K562 (cell line): ENCODE data around the gene GNA15. TPM values are rescaled to one million over a fixed set of nuclear protein-coding genes. Genes with fewer than 3 reads are reported as not detected.

ENCODE experiments used
- ATAC-seq: fragments of 200-7000 bp; cut with Tn5 transposase; 3 replicates; pipeline ENCODE4 v1.9.1; 2020; ENCODE audit warnings: moderate library complexity
- BruUV-seq: library from RNA; stranded (reverse); fragments of 400-500 nt; replicated peaks from 2 replicates; lab custom pipeline; 2021; lab: Mats Ljungman, UMichigan
- CTCF ChIA-PET: fragments of 300-600 bp; formaldehyde crosslinking; extraction: SDS; loops from one replicate; lab custom pipeline; 2021; ENCODE audit warnings: low intra/inter-chr PET ratio; lab: Yijun Ruan, JAX
- POLR2A ChIA-PET: fragments of 300-600, 350-650 bp; sonication (Branson Sonifier 250); formaldehyde crosslinking; extraction: SDS; loops from one replicate; lab custom pipeline; 2021; ENCODE audit warnings: antibody characterized with exemption, inconsistent platforms; lab: Yijun Ruan, JAX
- DNase-seq, 4 experiments: peaks; one replicate each; pipeline versions ENCODE4 v3.0.0 to v3.0.0-alpha.2; 2011 to 2018; ENCODE audit warnings: low spot score in 3 of 4, mixed read lengths in 3 of 4; ENCODE audit errors: extremely low read depth in 1 of 4
- FAIRE-seq: peaks from 2 replicates; lab custom pipeline; 2011; peaks lifted over from hg19 to GRCh38; lab: Jason Lieb, UNC
- H2AFZ ChIP-seq: 2 replicates; pipeline ENCODE4 v1.6.0; 2011; ENCODE audit warnings: low read depth, low read length, control low read depth, inconsistent platforms
- H3K27ac ChIP-seq: fragments of 200-600 bp; 3 replicates; pipeline ENCODE4 v1.8.0; 2011; ENCODE audit warnings: low read depth, mild to moderate bottlenecking, control low read depth, inconsistent platforms, low read length, moderate library complexity, mixed read lengths; ENCODE audit errors: extremely low read depth
- H3K27me3 ChIP-seq, 2 experiments: fragments of 300-600 bp in 1 of 2; 2 replicates in 1 of 2; 3 replicates in 1 of 2; pipeline versions ENCODE4 v1.6.0 to v1.8.0; 2011; ENCODE audit warnings: inconsistent platforms in 2 of 2, low read length in 2 of 2, mild to moderate bottlenecking in 1 of 2, mixed read lengths in 1 of 2, moderate library complexity in 1 of 2; ENCODE audit not compliant: control insufficient read depth in 2 of 2, insufficient read depth in 2 of 2
- H3K36me3 ChIP-seq: fragments of 300-600 bp; 3 replicates; pipeline ENCODE4 v1.8.0; 2011; ENCODE audit warnings: mild to moderate bottlenecking, low read length, inconsistent platforms; ENCODE audit not compliant: control insufficient read depth, insufficient read depth
- H3K4me1 ChIP-seq, 2 experiments: fragments of 200-600 bp in 1 of 2; replicated peaks in 1 of 2; 2 replicates in 1 of 2; 3 replicates in 1 of 2; pipeline versions ENCODE4 v1.5.1 to v1.8.0; 2011; ENCODE audit warnings: inconsistent platforms in 2 of 2, low read length in 2 of 2, mild to moderate bottlenecking in 1 of 2, mixed read lengths in 1 of 2, moderate library complexity in 1 of 2; ENCODE audit not compliant: control insufficient read depth in 2 of 2, insufficient read depth in 2 of 2
- H3K4me2 ChIP-seq: 2 replicates; pipeline ENCODE4 v1.6.1; 2011; ENCODE audit warnings: low read length, control low read depth, inconsistent platforms, mixed read lengths; ENCODE audit not compliant: insufficient read depth
- H3K4me3 ChIP-seq: fragments of 200-600 bp; sonication (generic), shearing (Covaris generic); 2 replicates; pipeline ENCODE4 v1.5.1; 2016; ENCODE audit warnings: control low read depth, inconsistent platforms
- H3K79me2 ChIP-seq: fragments of 200-600 bp; 3 replicates; pipeline ENCODE4 v1.8.0; 2011; ENCODE audit warnings: low read length, inconsistent platforms; ENCODE audit not compliant: control insufficient read depth, insufficient read depth
- H3K9ac ChIP-seq, 2 experiments: 2 replicates each; pipeline versions ENCODE4 v1.6.0 to v1.6.1; 2011; ENCODE audit warnings: low read depth in 2 of 2, low read length in 2 of 2, control low read depth in 1 of 2, inconsistent platforms in 1 of 2, mild to moderate bottlenecking in 1 of 2, mixed read lengths in 1 of 2; ENCODE audit not compliant: insufficient read depth in 1 of 2
- H3K9me1 ChIP-seq: one replicate; pipeline ENCODE4 v1.6.0; 2011; ENCODE audit warnings: inconsistent platforms, mild to moderate bottlenecking, low read length, moderate library complexity; ENCODE audit not compliant: control insufficient read depth, insufficient read depth
- H3K9me3 ChIP-seq: replicated peaks from 2 replicates; pipeline ENCODE4 v1.5.1; 2011; ENCODE audit warnings: low read depth, low read length, inconsistent platforms; ENCODE audit not compliant: control insufficient read depth, insufficient read depth
- H4K20me1 ChIP-seq: replicated peaks from 2 replicates; pipeline ENCODE4 v1.6.1; 2011; ENCODE audit warnings: low read length, inconsistent platforms, mixed read lengths; ENCODE audit not compliant: control insufficient read depth, insufficient read depth
- CLOCK ChIP-seq: fragments of 250-450 bp; sonication (Bioruptor Pico); IDR thresholded peaks from 2 replicates; pipeline ENCODE4 v1.4.0; 2020; ENCODE audit warnings: mild to moderate bottlenecking, moderate library complexity, borderline replicate concordance
- EZH2 ChIP-seq: IDR thresholded peaks from 2 replicates; pipeline ENCODE4 v1.6.1; 2012; ENCODE audit warnings: low read depth, mild to moderate bottlenecking, inconsistent platforms, low read length, borderline replicate concordance
- POLR2G ChIP-seq: fragments of 200-400 bp; formaldehyde crosslinking; IDR thresholded peaks from 2 replicates; pipeline ENCODE4 v1.6.1; 2017; ENCODE audit warnings: low read depth, mild to moderate bottlenecking, antibody characterized with exemption, low read length, moderate library complexity
- ZMIZ1 ChIP-seq, 2 experiments: fragments of 150-350 bp in 1 of 2; IDR thresholded peaks; 2 replicates each; pipeline ENCODE4 v1.6.1; 2012 to 2016; ENCODE audit warnings: low read depth in 2 of 2, low read length in 2 of 2, mild to moderate bottlenecking in 1 of 2, moderate library complexity in 1 of 2
- WGBS: fragments of 100-300 bp; shearing (Covaris generic); methylation state at CpG from one replicate; pipeline ENCODE4 v1.1.6; 2016; ENCODE audit warnings: low coverage, mixed read lengths; ENCODE audit not compliant: insufficient coverage; ENCODE audit errors: missing lambda C conversion rate; 5-methylcytosine and 5-hydroxymethylcytosine counted together
- in situ Hi-C: fragments of 300-500 bp; cut with MboI; formaldehyde crosslinking; loops from 4 replicates; pipeline ENCODE4 v1.15.0; 2018; ENCODE audit warnings: inconsistent platforms, mixed read lengths
- intact Hi-C: fragments of 100-400 bp; cut with micrococcal nuclease; formaldehyde crosslinking; loops from 2 replicates; pipeline ENCODE4 v1.14.2; 2022
- polyA plus RNA-seq, 8 experiments: library from polyadenylated mRNA; depleted of rRNA in 4 of 8; stranded (reverse) in 5 of 8; unstranded in 3 of 8; fragments of >200 nt; fragmentation: Nextera tagmentation in 2 of 8; fragmentation: Illumina TruSeq in 1 of 8; extraction: Ambion mirVana in 2 of 8; extraction: Trizol in 1 of 8; gene quantifications; 2 replicates each; pipeline versions ENCODE4 v1.2.1 to v1.2.3, GENCODE V29; 2011 to 2014; ENCODE audit warnings: inconsistent platforms in 1 of 8, missing spikeins in 1 of 8
- total RNA-seq, 7 experiments: library from RNA; depleted of rRNA in 6 of 7; stranded (reverse); fragments of >200 nt in 6 of 7; fragmentation: Illumina TruSeq in 2 of 7; extraction: Trizol in 2 of 7; gene quantifications; 2 replicates each; pipeline versions ENCODE4 v1.2.1 to v1.2.3, GENCODE V29; 2011 to 2021; ENCODE audit warnings: low replicate concordance in 1 of 7

Gene GNA15
- total and polyA plus RNA-seq, 9 of the 15 experiments (the other 6 are each of a cell fraction or from before 2014, with no cell fraction given): 0.03 to 0.24 (median 0.11) TPM; not detected in 1

- Histone ChIP-seq H3K36me3 (no peaks in the 10 kb centered on the region), H3K4me1 (peaks cover 0 to 13% of the 10 kb centered on the region in 2 experiments; a peak in 3 of 5 replicates), H3K4me2 (no peak overlapping the region), H4K20me1 (no peaks in the 10 kb centered on the region), H3K79me2 (no peaks in the 10 kb centered on the region), H3K27me3 (no peaks in the 10 kb centered on the region), H3K9ac (no peak overlapping the region), H2AFZ (peak overlapping the region; percentile 41; the same call in 1 of the 2 replicates), H3K4me3 (no peak overlapping the region), H3K9me3 (peaks cover 8% of the 10 kb centered on the region), H3K9me1 (no peaks in the 10 kb centered on the region), H3K27ac (no peak overlapping the region; the same call in 2 of the 3 replicates)
- ATAC-seq (peak; percentile 35; the same call in 2 of the 3 replicates), FAIRE-seq (no peak), DNase-seq (peak; percentile 47 to 74 (median 64))
- BruUV-seq: no TSS peak
- intact Hi-C loops: loop anchor here (1.0 to 2.0 kb wide), 4 partner anchors 33 to 212 kb away; no protein-coding TSS in a partner anchor
- in situ Hi-C loops: no loop called here
- 37% methylated on average over 27 of the region's 38 CpGs for WGBS
- ChIA-PET POLR2A (no interaction called here), CTCF (interaction anchor here (1.3 to 1.5 kb wide), 4 partner anchors 15 to 212 kb away, joined by 3 to 10 read pairs (median 6); no protein-coding TSS in a partner anchor)
- TF ChIP-seq POLR2G (no peak), ZMIZ1 (IDR thresholded peaks at IDR 0.05; ENCODE audit: low read depth in 2 of 2, low read length in 2 of 2) (no peak), CLOCK (CRISPR knock-in tag) (no peak), EZH2 (no peak)
These were observed 26.8 kb downstream of the GNA15 start for GRCh38 chr19:3162418-3163229.
